Stimulated activated CD8-positive, alpha-beta memory T cell treated with anti-CD3 and anti-CD28 coated beads, Interleukin-4, amount 100 ng/mL, for 24 hours (primary cell): Measurements from ENCODE around the gene PCGF3.
"Not testable (repeated sequence)": the region's sequence is repeated elsewhere in the genome, so short reads cannot be mapped to it uniquely, and the experiment has no call there.

Experiments used
- DNase-seq: peaks from one replicate; pipeline ENCODE4 v3.0.0-alpha.2; 2020; ENCODE audit warnings: low read depth

PCGF3 gene

DNA sequence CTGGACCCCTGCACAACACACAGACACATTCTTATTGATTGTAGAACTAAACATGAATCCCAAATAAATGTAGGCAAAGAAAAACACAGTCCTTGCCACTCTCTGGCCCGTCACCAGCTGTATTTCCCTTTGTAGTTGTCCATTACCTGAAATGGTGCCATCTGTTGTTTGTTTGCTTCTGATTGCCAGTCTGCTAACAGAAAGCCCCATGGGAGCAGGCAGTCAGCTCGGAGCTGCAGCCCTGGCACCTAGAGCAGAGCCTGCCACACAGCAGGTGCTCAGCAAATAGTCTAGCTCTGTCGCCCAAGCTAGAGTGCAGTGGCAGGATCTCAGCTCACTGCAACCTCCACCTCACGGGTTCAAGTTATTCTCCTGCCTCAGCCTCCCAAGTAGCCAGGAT, 91.4 kb downstream of the PCGF3 start:
- no peak for DNase-seq

DNA sequence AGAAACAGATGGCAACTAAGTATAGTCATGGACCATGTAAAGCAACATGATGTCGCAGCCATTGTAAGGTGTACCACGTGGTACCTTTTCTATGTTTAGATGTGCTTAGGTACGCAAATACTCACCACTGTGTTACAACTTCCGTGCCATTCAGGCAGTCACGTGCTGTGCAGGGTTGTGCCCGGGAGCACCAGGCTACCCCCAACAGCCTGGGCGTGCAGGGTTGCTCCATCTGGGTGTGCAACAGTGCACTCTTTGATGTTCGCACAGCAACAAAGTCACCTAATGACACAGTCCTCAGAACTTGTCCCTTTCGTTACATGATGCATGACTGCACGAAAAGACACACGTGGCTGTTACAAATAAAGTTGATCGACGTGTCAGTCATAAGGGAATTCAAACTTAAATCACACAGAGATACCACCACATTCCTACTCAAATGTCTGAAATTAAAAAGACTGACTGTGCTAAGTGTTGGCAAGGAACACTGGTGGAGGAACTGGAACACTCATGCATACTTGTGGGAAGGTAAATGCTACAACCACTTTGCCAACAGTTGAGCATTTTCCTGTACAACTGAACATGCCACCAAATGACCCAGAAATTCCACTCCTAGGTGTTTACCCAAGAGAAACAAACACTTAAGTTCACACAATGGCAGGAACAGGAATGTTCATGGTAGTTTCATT, 95.9 kb downstream of the PCGF3 start:
- DNase-seq: no peak

DNA sequence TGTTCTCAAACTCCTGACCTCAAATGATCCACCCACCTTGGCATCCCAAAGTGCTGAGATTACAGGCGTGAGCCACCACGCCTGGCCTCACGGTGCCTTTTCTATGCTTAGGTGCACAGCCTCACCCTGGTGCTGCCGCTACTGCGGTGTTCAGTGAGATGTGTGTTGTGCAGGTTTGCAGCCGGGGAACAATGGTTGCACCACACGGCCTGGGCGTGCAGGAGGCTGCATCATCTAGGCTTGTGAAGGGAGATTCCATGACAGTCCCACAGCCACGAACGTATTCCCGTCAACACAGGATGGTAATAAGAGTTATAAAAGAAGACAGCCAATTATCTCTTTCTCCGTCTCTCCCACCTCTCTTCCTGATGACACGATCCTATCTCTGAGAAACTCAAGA, 98.3 kb downstream of the PCGF3 start:
- no peak for DNase-seq

DNA sequence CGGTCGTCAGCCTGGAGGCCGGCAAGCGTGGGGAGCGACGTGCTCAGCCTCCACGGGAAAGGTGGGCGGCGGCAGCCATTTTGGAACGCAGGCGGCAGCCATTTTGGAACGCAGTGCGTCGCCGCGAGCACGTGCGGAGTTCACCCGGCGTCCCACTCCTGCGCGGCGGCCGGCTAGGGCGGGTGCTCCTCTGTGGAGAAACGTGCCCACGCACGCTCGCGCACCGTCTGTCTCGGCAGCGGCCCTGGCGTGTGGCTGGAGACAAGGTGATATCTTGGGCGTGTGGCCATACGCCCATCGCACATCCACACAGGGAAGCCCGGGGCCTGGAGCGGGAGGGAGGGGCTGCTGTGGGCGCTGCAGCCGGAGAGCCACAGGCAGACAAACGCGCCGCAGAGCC, 99.2 kb downstream of the PCGF3 start:
- DNase-seq: no peak

DNA sequence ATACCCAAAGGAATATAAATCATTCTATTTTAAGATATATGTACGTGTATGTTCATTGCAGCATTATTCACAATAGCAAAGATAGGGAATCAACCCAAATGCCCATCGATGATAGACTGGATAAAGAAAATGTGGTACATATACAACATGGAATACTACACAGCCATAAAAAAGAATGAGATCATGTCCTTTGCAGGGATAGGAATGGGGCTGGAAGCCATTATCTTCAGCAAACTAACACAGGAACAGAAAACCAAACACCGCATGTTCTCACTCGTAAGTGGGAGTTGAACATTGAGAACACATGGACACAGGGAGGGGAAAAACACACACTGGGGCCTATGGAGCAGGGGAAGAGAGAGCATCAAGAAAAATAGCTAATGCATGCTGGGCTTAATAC, 101.3 kb downstream of the PCGF3 start:
- not testable (repeated sequence) for DNase-seq

DNA sequence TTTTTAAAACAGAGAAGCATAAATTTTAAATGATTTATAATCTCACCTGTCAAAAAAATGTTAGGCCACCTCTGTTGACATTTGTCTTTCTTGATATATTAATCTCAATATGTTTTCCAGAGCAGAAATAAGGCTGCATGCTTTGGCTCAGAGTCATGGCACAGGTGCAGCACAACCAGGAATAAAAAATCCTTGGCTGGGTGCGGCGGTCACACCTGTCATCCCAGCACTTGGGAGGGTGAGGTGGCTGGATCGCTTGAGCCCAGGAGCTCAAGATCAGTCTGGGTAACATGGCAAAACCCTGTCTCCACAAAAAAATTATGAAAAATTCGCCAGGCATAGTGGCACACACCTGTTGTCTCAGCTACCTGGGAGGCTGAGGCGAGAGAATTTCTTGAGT, 102.2 kb downstream of the PCGF3 start:
- DNase-seq: no peak

DNA sequence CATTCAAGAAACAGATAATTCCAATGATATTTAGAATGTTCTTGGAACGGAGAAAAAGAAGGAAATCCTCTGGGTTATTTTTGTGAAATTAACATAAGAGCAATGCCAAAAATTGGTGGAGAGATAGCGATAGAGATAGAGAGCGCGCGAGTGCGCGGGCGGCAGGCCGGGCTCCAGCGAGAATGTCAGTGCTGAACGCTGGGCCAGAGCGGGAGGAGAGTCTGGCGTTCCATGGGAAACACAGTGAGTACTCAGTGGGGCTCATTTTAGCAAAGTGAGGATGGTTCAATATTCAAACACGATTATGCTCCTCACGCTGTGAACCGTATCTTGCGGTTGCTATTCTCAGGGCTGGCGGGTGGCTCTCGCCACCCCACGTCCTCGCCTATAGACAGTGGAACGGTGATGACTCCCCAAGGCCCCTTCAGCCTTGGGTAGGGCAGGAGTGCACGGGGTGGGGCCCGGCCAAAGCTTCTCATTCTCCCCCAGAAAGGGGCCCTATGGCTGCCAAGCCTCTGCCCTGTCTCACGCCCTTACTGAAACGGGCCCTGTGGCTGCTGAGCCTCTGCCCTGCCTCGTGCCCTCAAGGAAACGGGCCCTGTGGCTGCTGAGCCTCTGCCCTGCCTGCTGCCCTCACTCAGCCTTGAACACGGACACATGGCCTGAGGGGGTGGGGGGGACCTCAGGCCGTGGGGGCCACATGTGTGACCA, 103.4 kb downstream of the PCGF3 start:
- DNase-seq: no peak

DNA sequence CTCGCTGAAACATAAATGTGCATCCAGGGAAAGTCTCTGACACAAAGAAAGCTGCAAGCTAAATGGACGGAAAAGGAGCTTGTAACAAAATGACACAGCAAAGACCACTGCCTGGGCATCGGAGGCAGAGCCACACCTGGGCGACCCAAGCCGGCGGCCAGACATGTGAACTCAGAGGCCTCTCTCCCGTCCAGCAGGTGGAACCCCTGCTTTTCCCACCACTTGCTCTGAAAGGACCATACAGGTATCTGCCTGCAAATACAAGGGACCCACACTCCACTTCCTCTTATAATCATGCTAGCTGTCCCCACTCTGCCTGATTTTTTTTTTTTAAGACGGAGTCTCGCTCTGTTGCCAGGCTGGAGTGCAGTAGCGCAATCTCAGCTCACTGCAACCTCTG, 108.3 kb downstream of the PCGF3 start:
- no peak for DNase-seq

DNA sequence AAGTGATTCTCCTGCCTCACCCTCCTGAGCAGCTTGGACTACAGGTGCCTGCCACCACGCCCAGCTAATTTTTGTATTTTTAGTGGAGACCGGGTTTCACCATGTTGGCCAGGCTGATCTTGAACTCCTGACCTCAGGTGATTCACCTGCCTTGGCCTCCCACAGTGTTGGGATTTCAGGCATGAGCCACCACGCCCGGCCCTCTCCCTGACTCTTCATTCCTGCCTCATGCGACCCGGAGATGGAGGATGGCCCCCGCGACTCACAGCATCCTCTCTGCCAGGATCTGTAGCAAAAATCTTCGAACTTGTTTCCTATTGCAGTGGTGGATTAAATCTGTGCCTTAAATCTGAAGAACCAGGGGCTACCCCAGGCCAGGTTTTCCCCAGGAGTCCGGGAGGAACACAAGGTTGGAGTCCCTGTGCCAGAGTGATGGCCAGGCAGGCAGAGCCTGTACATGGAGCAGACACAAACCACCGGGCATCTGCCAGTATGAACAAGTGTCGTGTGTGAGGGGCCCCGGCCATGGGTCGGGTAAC, 108.7 kb downstream of the PCGF3 start:
- no peak for DNase-seq

DNA sequence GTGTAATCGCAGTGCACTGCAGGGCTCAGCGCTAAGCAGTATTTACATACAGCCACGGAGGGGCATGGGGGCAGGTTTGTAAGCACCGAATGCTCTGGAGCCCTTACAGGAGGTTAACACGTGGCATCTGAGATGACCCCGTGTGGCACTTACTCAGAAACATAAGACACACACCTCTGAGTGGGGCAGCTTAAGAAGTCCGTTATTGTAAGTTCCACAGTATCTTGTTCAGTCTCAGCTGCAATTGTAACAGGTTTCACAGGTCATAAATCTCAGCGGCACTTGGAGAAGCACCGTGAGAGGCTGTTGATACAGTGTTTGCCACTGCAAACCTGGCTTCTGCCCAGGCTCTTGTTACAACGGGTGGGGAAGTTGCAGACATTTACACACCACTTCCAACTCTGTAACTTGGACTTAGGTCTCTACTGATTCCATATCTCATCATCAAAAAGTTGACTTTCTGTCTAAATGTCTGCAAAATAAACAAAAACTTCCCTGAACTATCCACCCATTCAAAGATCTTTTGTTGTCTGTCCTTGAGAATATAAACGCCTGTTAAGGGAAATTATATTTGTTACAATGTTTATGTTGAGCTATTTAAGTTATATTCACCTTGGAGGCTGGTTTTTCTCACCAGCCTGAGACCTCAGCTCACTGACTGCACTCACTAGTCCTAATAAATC, 110.0 kb downstream of the PCGF3 start:
- no peak for DNase-seq

DNA sequence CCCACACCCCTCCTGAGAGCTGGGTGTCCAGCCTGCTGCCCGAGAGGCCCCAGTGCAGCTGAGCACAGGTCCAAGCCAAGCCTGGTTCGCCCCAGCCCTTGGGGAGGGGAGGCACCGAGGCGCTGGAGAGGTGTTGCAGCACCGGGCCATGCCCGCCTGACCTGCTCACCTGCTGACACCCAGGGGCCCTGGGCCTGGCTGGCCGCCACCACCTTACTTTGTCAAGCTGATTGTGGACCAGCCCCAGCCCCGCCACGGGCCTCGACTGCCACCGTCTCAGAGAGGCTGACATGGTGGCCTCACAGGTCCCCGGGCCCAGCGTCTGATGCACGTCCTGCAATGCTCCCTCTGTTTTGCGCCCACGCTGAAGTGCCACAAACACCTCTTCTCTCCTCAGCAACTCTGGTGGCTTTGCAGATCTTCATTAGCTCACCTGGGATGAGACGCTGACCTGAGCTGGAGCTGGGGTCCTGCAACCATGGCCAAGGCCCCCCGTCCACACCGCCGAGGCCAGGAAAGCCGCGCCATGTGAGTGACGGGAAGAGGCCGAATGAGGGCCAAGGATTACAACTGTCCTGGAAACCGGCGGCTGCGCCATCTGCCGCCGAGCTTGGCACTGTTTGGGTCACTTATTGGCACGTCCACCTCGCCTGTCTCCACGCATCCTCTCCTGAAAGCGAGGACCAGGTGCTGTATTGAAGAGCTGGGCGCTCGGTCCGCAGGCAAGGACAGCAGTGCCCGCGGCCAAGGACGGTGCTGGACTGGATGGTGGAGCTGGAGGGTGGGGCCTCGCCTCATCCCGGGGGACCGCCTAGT, 112.7 kb downstream of the PCGF3 start:
- DNase-seq: no peak

DNA sequence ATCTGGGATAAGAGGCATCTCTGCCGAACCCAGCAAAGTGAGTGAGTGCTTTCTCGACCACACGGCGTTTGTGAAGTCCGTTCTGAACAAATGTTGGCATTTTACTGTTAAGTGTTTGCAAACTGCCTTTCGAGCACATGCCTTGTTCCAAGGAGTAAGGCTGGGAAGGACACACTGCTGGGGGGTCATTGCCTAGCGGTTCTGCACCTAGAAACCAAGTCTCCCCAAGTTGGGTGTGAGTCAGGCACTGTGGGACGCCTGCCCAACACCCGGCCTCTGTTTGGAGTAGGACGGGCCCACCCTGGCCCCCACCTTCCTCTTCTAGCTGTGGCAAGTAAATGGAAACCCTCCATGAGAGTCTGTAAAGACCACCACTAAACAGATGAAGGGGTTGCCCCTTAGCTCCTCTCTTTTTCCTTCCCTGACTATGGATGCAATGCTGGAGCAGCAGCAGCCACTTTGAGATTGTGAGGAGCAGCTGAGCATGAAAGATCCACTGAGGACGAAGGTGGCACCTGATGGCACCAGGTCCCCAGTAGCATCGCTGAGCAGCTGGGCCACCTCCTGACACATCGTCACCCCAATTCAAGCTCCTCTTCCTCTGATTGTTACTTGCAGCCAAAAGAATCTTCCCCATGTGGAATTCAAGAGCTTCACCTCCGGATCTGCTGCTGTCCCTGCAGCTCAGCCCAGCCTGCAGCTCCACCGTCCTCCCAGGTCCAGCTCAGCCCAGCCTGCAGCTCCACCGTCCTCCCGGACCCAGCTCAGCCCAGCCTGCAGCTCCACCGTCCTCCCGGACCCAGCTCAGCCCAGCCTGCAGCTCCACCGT, 114.0 kb downstream of the PCGF3 start:
- DNase-seq: no peak
